GM12878 (cell line): Measurements from ENCODE around the gene TECTA. TPM values are rescaled to one million over a fixed set of nuclear protein-coding genes. Genes with fewer than 3 reads are reported as not detected.

Experiments
- BCLAF1 ChIP-seq: fragments of 450-650 bp; IDR thresholded peaks from 2 replicates; pipeline ENCODE4 v1.6.1; 2017; ENCODE audit warnings: antibody characterized with exemption, mild to moderate bottlenecking, moderate library complexity
- CBFB ChIP-seq: IDR thresholded peaks from 2 replicates; pipeline ENCODE4 v1.6.1; 2016; ENCODE audit warnings: antibody characterized with exemption, low read depth
- EGR1 ChIP-seq, 2 experiments: IDR thresholded peaks; 1 replicate in 1 of 2; 2 replicates in 1 of 2; pipeline ENCODE4 v1.6.1; 2011 to 2012; ENCODE audit warnings: low read depth in 2 of 2, low read length in 2 of 2, borderline replicate concordance in 1 of 2, mild to moderate bottlenecking in 1 of 2, moderate library complexity in 1 of 2
- GABPA ChIP-seq: IDR thresholded peaks from 2 replicates; pipeline ENCODE4 v1.6.1; 2014; ENCODE audit warnings: antibody characterized with exemption, low read depth, mild to moderate bottlenecking, inconsistent platforms
- HSF1 ChIP-seq: fragments of 150-350 bp; IDR thresholded peaks from 2 replicates; pipeline ENCODE4 v1.6.1; 2014; ENCODE audit warnings: mild to moderate bottlenecking, low read depth, low read length
- MEF2B ChIP-seq: fragments of 450-650 bp; IDR thresholded peaks from 2 replicates; pipeline ENCODE4 v1.6.1; 2018; ENCODE audit warnings: mild to moderate bottlenecking, moderate library complexity; ENCODE audit not compliant: partially characterized antibody, poor library complexity, severe bottlenecking
- MYB ChIP-seq: fragments of 150-350 bp; IDR thresholded peaks from 2 replicates; pipeline ENCODE4 v1.6.1; 2014; ENCODE audit warnings: mild to moderate bottlenecking, low read depth, low read length, borderline replicate concordance
- NFYA ChIP-seq: IDR thresholded peaks from 2 replicates; pipeline ENCODE4 v1.6.1; 2011; ENCODE audit warnings: low read depth, mild to moderate bottlenecking, low read length, improper control_type of control experiment, borderline replicate concordance
- RAD21 ChIP-seq: IDR thresholded peaks from 2 replicates; pipeline ENCODE4 v1.6.1; 2011; ENCODE audit warnings: mild to moderate bottlenecking, low read depth, low read length, moderate library complexity; ENCODE audit not compliant: insufficient read depth
- RCOR1 ChIP-seq: conservative IDR thresholded peaks from 2 replicates; pipeline ENCODE4 v1.6.1; 2012; ENCODE audit warnings: low read depth, low read length, improper control_type of control experiment
- REST ChIP-seq: IDR thresholded peaks from 2 replicates; pipeline ENCODE4 v1.6.1; 2012; ENCODE audit warnings: mild to moderate bottlenecking, low read depth, low read length
- RFX5 ChIP-seq: IDR thresholded peaks from 2 replicates; pipeline ENCODE4 v1.6.1; 2011; ENCODE audit warnings: low read depth, low read length, improper control_type of control experiment
- SMAD5 ChIP-seq: IDR thresholded peaks from 2 replicates; pipeline ENCODE4 v1.6.1; 2016; ENCODE audit warnings: antibody characterized with exemption, low read depth
- SRF ChIP-seq, 2 experiments: IDR thresholded peaks; 2 replicates each; pipeline ENCODE4 v1.6.1; 2011; ENCODE audit warnings: low read depth in 2 of 2, low read length in 2 of 2, mild to moderate bottlenecking in 1 of 2, moderate library complexity in 1 of 2
- SUPT20H ChIP-seq: IDR thresholded peaks from 2 replicates; pipeline ENCODE4 v1.6.1; 2011; ENCODE audit warnings: low read depth, mild to moderate bottlenecking, low read length, moderate library complexity, borderline replicate concordance; ENCODE audit not compliant: control insufficient read depth
- TAF1 ChIP-seq: IDR thresholded peaks from 2 replicates; pipeline ENCODE4 v1.6.1; 2011; ENCODE audit warnings: mild to moderate bottlenecking, low read depth, low read length, borderline replicate concordance
- TCF7 ChIP-seq: IDR thresholded peaks from 2 replicates; pipeline ENCODE4 v1.6.1; 2014; ENCODE audit warnings: antibody characterized with exemption, borderline replicate concordance
- ZNF217 ChIP-seq: fragments of 450-650 bp; IDR thresholded peaks from 2 replicates; pipeline ENCODE4 v1.6.1; 2017; ENCODE audit warnings: antibody characterized with exemption, mild to moderate bottlenecking
- ZNF274 ChIP-seq: IDR thresholded peaks from one replicate; pipeline ENCODE4 v1.8.0; 2011; ENCODE audit not compliant: insufficient read length, insufficient read depth
- polyA plus RNA-seq, 11 experiments: library from polyadenylated mRNA; depleted of rRNA in 4 of 11; unstranded in 6 of 11; stranded (reverse) in 5 of 11; fragments of >200 nt; fragmentation: Nextera tagmentation in 4 of 11; fragmentation: Illumina TruSeq in 1 of 11; extraction: Ambion mirVana in 4 of 11; extraction: Trizol in 1 of 11; gene quantifications; 1 replicate in 1 of 11; 2 replicates in 10 of 11; pipeline versions ENCODE4 v1.2.1 to v1.2.3, GENCODE V29; 2011 to 2016; ENCODE audit warnings: inconsistent platforms in 2 of 11, missing spikeins in 2 of 11, low read depth in 1 of 11
- total RNA-seq, 4 experiments: library from RNA; depleted of rRNA in 3 of 4; stranded (reverse); fragments of >200 nt in 3 of 4; fragmentation: Illumina TruSeq in 1 of 4; extraction: Trizol in 1 of 4; gene quantifications; 2 replicates each; pipeline versions ENCODE4 v1.2.1 to v1.2.3, GENCODE V29; 2013 to 2021

Gene TECTA
- total and polyA plus RNA-seq, 10 of the 15 experiments (the other 5 are each of a cell fraction or from before 2014, with no cell fraction given), result under 0.01 to 0.14 (median 0.05) TPM; not detected in 1

- no peak for TF ChIP-seq BCLAF1
- no peak for TF ChIP-seq GABPA
- TF ChIP-seq SMAD5, result no peak
- no peak for TF ChIP-seq ZNF217
- TF ChIP-seq ZNF274, result no peak
- TF ChIP-seq HSF1, result no peak
- TF ChIP-seq SUPT20H, result no peak
- no peak for TF ChIP-seq RAD21
- no peak for TF ChIP-seq TAF1
- TF ChIP-seq RCOR1, result no peak
- TF ChIP-seq CBFB, result 0 out of 2 replicates have a peak, but pooled peaks have one; percentile 24
- no peak for TF ChIP-seq RFX5
- no peak for TF ChIP-seq MYB
- TF ChIP-seq NFYA, result no peak
- no peak for TF ChIP-seq REST
- no peak for TF ChIP-seq EGR1 (IDR thresholded peaks at IDR 0.05; ENCODE audit: borderline replicate concordance in 1 of 2, low read depth in 2 of 2, low read length in 2 of 2)
- no peak for TF ChIP-seq TCF7
- TF ChIP-seq MEF2B, result peak; percentile 67
- TF ChIP-seq SRF (IDR thresholded peaks at IDR 0.05; ENCODE audit: low read depth in 2 of 2, low read length in 2 of 2), result no peak
These were observed 135.3 kb downstream of the TECTA start (continued) for GRCh38 chr11:121236115-121237001.
